ENCODE results near the gene SAFB.

SAFB gene

GRCh38 chr19:5622465-5623396 lies at the start of gene SAFB, which contains the start of gene SAFB2:
Gene SAFB (plus strand): TSS chr19:5623083. CDS start chr19:5623206, 123 bp downstream.
Gene SAFB2 (minus strand): TSS chr19:5622776. CDS start chr19:5622715, 61 bp downstream.
- peak; percentile 100 for DNase-seq

- no peak for DNase-seq
Observed at GRCh38 chr19:5575590-5575989, 47.3 kb upstream of the SAFB start.

DNA sequence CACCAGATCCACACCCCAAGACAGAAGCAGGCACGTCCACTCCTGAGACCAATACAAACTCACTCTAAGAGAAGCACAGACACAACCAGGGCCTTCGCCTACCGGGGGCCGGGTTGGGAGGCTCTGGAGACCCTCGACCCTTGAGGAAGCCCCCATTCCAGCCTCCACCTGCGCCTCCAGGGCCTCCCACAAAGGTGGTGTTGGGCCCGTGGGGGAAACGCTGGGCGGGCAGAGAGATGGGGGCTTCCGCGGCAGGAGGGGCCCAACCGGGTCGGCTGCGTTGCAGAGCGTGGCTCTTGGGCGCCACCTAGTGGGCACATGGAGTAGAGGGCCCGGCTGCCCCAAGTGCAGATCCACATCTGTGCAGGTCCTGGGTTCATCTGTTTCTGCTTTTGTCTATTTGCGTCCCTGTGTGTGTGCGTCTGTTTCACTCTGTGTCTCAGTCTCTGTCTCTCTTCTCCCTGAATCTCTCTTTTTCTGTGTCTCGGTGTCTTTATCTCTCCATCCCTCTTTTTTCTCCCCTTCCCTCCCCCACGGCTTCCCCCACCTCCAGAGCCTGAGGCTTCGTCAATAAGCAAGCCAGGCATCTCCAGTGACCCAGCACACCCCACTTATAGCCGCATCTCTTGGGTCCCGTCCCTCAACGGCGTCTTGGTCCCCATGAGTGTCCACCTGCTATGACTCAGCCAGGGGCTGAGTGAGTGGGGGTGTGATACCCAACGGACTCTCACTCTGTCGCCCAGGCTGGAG lies 44.6 kb upstream of the SAFB start:
- DNase-seq: peak; percentile 72

DNA sequence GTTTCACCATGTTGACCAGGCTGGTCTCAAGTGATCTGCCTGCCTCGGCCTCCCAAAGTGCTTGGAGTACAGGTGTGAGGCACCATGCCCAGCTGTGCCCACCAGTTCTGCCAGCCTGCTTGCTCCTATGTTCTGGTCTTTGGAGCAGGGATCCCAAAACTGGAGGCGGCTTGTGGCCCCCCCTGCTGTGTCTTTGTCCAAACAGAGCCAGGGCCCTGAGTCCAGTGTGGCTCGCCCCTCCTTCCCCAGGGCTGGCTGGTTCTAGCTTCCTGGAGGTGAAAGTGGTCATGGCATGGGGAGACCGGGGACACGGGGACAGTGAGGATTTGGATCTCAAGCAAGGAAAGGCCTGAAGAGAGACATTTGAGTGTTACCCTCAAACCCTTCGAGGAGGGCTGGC lies 43.6 kb upstream of the SAFB start:
- DNase-seq: no peak

DNA sequence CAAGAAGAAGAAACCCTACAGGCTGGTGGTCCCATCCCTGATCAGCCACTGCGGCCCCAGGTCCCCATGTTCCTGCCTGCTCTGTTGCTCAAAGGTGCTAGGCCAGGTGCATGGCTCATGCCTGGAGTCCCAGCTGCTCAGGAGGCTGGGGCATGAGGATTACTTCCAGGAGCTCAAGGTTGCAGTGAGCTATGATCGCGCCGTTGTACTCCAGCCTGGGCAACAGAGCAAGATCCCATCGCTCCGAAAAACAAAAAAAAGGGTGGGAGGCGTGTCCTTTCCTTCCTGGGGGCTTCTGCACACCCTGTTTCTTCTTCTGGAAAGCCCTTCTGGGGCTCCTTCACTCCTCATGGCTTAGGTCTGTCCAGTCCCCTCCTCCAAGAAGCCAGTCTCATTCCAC lies 43.2 kb upstream of the SAFB start:
- DNase-seq: no peak

- DNase-seq: peak; percentile 85
Observed at GRCh38 chr19:5580161-5580571, 42.7 kb upstream of the SAFB start.

GRCh38 chr19:5585461-5586299 lies 37.2 kb upstream of the SAFB start:
- no peak for DNase-seq

DNA sequence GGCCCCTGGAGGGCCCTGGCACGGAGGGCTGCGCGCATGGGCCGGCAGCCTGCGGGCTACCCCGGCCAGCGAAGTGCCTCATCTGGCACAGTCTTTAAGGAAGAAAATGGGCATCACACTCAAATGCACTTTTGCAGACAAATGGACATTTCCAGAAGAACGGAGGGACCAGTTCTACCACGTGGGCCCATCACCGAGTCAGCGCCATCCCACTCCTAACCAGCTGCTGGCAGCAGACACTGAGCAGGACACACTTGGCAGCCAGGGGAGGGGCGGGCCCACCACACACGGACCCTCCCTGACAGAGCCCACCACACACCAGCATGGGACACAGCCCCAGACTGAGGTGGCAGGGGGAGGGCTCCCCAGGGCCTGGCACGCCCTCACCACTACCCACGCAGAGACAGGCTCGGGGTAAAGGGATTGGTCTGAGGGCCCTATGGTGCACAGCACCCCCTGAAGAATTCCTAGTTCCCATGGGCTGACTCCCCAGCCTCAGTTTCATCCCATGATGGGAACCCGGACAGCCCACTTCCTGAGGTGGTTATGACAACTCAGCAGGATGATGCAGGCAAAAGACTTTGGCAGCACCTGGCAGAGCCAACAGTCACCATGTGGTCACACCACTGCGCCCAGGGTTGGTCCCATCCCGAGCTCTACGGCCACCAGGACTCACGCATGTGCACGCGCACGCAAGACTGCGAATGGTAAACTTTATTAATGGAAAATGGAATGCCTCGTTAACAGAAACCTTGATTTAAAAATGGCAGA lies 36.4 kb upstream of the SAFB start:
- no peak for DNase-seq

GRCh38 chr19:5587071-5587455 lies 35.8 kb upstream of the SAFB start:
- DNase-seq: no peak

DNA sequence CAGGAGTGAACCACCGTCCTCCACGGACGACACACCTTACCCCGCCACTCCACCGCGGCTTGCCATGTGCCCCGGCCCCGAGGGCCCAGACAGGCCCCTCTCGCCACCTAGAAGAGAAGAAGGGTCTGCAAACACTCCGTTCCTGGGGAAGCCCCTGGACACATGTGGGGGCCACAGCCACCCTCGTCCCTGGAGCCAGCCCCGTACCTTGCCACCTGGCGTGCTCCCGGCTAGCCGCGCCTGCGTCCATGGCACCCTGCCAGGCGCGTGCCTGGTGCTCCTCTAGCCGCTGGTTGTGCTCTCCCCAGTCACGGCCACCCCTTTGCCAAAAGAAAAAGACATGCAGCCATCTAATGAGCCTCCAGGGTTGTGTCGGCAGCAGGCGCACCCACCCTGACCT lies 35.2 kb upstream of the SAFB start:
- DNase-seq: peak; percentile 54

- DNase-seq: no peak
Observed at GRCh38 chr19:5588441-5588840, 34.4 kb upstream of the SAFB start.

- no peak for DNase-seq
Observed at GRCh38 chr19:5588906-5589676, 33.8 kb upstream of the SAFB start.

DNA sequence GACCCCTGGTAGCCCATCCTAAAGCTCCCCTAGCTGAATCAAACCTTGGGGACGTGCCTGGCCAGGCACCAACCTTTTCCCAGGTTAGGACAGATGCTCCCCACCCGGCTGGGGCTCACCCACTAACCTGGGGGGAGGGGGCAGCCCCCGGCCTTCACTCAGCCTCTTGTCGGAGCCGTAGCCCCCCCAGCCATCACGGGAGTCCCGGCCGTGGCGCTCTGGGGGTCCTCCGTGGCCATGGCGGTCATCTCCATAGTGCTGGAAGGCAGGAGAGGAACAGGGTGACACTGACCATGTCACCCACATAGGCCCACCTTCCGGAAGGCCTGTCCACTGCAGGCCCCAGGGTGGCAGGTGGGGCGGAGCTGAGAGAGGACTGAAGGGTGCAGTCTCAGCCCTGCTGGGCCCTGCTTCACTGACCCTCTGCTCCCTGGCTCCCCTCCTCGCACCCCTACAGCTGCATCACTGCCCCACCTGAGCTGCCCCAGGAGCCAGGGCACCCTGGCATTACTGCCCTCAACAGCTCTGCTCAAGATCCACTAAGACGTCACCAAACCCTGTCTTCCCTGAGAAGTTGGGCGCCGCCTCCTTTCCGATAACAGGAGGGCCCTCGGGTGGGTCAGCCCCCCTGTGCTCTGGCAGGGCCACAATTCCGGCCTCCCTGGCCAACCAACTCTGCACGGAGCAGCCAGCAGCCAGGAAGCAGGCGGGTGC lies 32.6 kb upstream of the SAFB start:
- no peak for DNase-seq

GRCh38 chr19:5590865-5591154 lies 32.1 kb upstream of the SAFB start:
- no peak for DNase-seq

DNA sequence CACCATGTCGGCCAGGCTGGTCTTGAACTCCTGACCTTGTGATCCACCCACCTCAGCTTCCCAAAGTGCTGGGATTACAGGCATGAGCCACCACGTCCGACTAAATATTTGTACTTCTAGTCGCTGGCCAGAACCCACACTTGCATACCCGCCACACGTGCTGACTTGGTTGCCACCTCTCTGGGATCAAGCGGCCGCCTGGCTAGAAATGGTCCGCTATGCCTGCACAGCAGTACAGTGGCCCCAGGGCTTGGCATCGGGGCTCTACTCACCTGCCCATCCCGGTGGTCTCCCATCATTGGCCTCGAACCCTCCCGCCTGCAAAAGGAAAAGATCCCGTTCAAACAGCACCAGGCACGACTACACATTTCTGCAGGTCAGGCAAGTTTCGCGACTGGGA lies 31.4 kb upstream of the SAFB start:
- DNase-seq: no peak

DNA sequence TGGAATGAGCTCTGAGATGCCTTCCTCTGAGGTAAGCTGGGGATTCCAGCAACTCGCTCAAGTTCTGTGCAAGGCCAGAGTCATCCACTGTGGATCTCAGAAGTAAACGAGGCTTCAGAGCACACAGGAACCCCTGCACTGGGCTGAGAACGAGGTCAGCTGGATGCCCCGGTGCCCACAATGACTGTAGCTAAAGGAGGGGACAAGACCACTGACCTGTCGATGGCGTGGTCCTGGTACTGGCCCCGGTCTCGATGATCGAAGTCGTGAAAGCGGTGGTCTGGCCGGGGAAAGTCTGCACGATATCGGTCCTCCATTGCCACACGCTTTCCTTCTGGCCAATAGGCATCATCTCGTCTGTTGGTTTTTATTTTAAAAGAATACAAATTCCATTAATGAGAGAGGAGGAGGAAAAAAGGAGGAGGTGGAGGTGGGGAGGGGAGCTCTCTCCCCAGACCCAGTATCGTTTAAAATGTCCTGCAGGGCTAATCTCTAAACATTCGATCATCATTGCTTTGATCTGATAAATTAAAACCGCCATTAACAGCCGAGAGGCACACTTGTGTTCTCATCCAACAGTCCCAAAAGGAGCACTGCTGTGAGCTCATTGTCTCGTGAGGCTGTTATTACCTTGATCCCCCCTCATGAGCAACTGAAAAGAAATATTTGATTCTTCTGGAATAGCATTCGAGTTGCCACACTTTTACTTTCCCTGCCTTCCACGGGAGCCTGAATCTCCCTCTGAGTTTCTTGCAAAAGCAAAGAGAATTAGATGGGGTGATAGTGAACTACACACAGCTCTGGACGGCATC lies 30.1 kb upstream of the SAFB start:
- no peak for DNase-seq

DNA sequence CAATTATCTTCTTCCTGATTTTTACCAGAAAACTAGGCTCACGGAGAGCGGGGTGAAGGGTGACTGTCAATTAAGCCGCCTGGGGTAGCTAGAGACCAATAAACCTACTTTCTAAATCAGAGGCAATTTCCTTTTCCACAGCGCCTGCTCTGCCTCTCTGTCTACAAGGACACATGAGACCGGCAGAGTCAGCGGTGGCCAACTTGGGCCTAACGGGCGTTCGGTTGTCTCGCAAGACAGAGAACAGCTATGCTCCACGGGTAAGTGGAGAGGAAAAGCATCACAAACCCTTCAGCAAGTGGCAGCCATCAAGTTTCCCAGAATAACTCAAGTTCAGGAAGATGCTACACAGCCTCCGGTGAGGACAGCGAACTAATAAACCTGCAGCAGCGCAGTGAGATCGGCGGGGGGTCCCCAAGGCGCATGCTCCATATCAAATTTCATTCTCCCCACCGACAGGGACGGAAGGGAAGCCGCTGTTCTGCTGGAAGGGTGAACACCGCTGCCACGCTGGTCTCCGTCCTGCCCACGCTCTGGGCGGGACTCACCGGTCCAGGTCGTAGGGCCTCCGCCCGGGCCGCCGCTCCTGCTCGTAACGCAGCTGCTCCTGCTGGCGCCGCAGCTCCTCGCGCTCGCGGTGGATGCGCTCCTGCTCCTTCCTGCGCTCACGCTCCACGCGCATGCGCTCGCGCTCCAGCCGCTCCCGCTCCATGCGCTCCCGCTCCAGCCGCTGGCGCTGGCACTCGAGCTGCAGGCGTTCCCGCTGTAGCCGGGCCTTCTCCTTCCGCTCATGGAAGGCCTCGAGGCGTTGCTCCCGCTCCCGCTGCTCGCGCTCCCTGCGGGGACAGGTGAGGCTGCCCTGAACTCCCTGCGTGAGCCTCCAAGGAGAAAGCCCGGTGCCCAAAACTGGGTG lies 29.3 kb upstream of the SAFB start:
- DNase-seq: no peak

GRCh38 chr19:5594521-5594950 lies 28.3 kb upstream of the SAFB start:
- DNase-seq: no peak

DNA sequence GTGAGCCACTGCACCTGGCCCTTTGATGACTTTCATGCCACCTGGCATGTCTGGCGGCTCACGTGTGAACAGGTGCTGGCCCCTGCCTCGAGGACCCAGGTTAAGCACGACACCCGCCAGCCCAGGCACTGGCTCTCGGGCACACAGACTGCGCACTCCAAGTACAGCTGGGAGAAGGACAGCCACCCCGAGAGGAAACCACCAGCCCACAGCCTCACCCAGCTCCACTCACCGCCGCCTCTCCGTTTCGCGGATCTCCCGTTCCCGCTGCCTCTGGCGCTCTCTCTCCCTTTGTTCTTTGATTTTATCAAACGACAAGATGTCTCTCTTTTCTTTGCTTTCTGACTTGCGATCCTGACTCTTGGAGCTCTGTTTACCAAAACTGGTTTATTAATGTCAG lies 27.8 kb upstream of the SAFB start:
- DNase-seq: no peak
